Measurements from ENCODE around the gene PAK6.

- TF ChIP-seq, protein P1, sequence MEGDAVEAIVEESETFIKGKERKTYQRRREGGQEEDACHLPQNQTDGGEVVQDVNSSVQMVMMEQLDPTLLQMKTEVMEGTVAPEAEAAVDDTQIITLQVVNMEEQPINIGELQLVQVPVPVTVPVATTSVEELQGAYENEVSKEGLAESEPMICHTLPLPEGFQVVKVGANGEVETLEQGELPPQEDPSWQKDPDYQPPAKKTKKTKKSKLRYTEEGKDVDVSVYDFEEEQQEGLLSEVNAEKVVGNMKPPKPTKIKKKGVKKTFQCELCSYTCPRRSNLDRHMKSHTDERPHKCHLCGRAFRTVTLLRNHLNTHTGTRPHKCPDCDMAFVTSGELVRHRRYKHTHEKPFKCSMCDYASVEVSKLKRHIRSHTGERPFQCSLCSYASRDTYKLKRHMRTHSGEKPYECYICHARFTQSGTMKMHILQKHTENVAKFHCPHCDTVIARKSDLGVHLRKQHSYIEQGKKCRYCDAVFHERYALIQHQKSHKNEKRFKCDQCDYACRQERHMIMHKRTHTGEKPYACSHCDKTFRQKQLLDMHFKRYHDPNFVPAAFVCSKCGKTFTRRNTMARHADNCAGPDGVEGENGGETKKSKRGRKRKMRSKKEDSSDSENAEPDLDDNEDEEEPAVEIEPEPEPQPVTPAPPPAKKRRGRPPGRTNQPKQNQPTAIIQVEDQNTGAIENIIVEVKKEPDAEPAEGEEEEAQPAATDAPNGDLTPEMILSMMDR (IDR thresholded peaks at IDR 0.05) = no peak
- TF ChIP-seq EP300 (IDR thresholded peaks at IDR 0.05) (no peak), POLR2A (IDR thresholded peaks at IDR 0.05) (no peak)
Observed at GRCh38 chr15:40312370-40313158, 73.7 kb downstream of the PAK6 start.

Measured in tibial nerve (tissue), 4 donors.